CD14-positive monocyte (primary cell): ENCODE results near the gene LIN54. TPM values are rescaled to one million over a fixed set of nuclear protein-coding genes. Genes with fewer than 3 reads are reported as not detected.
A peak's percentile ranks its signal among the peaks of the same experiment; 100 is the strongest.
"Not testable (repeated sequence)": the region's sequence is repeated elsewhere in the genome, so short reads cannot be mapped to it uniquely, and the experiment has no call there.

Experiments used
- DNase-seq, 3 donors: peaks; one replicate each; pipeline ENCODE4 v3.0.0-alpha.2; 2011 to 2022
- H2AFZ ChIP-seq: 2 replicates; pipeline ENCODE4 v1.6.0; 2012; ENCODE audit warnings: mild to moderate bottlenecking, low read depth, low read length, inconsistent platforms; ENCODE audit not compliant: insufficient read depth, poor library complexity, severe bottlenecking
- H3K27ac ChIP-seq, 2 donors: 1 replicate in 1 of 2; 2 replicates in 1 of 2; pipeline ENCODE4 v1.5.1; 2012 to 2013; ENCODE audit warnings: low read length in 2 of 2, control low read depth in 1 of 2, inconsistent platforms in 1 of 2, low read depth in 1 of 2, mild to moderate bottlenecking in 1 of 2
- H3K27me3 ChIP-seq, 2 donors: one replicate each; pipeline versions ENCODE4 v1.6.0 to v1.6.1; 2011 to 2013; ENCODE audit warnings: low read length in 2 of 2; ENCODE audit not compliant: control insufficient read depth in 2 of 2, insufficient read depth in 2 of 2
- H3K36me3 ChIP-seq, 2 donors: replicated peaks in 1 of 2; 1 replicate in 1 of 2; 2 replicates in 1 of 2; pipeline versions ENCODE4 v1.5.1 to v1.6.1; 2012 to 2013; ENCODE audit warnings: low read length in 2 of 2, control low read depth in 1 of 2, inconsistent platforms in 1 of 2, mild to moderate bottlenecking in 1 of 2; ENCODE audit not compliant: insufficient read depth in 2 of 2, control insufficient read depth in 1 of 2
- H3K4me1 ChIP-seq, 2 donors: 1 replicate in 1 of 2; 2 replicates in 1 of 2; pipeline versions ENCODE4 v1.5.1 to v1.6.1; 2012 to 2013; ENCODE audit warnings: low read length in 2 of 2, control low read depth in 1 of 2, inconsistent platforms in 1 of 2, mild to moderate bottlenecking in 1 of 2, moderate library complexity in 1 of 2; ENCODE audit not compliant: insufficient read depth in 2 of 2, control insufficient read depth in 1 of 2
- H3K4me2 ChIP-seq: replicated peaks from 2 replicates; pipeline ENCODE3; 2012; ENCODE audit warnings: low read length, moderate library complexity, mild to moderate bottlenecking; ENCODE audit not compliant: poor library complexity, severe bottlenecking; ENCODE audit errors: extremely low read depth
- H3K4me3 ChIP-seq, 3 experiments: fragments of 200-600 bp in 1 of 3; sonication (generic) in 1 of 3; replicated peaks in 1 of 3; 1 replicate in 2 of 3; 2 replicates in 1 of 3; pipeline ENCODE4 v1.5.1; 2011 to 2013; ENCODE audit warnings: low read length in 3 of 3, mild to moderate bottlenecking in 3 of 3, control low read depth in 2 of 3, low read depth in 2 of 3, inconsistent platforms in 1 of 3, moderate library complexity in 1 of 3
- H3K79me2 ChIP-seq: 2 replicates; pipeline ENCODE4 v1.6.0; 2012; ENCODE audit warnings: mild to moderate bottlenecking, control low read depth, inconsistent platforms, low read length, moderate library complexity; ENCODE audit not compliant: insufficient read depth
- H3K9ac ChIP-seq: 2 replicates; pipeline ENCODE4 v1.6.0; 2017; ENCODE audit warnings: low read length, mild to moderate bottlenecking; ENCODE audit not compliant: insufficient read depth, poor library complexity, severe bottlenecking
- H3K9me3 ChIP-seq, 2 donors: replicated peaks in 1 of 2; 1 replicate in 1 of 2; 2 replicates in 1 of 2; pipeline versions ENCODE4 v1.5.1 to v1.6.1; 2012 to 2013; ENCODE audit warnings: low read length in 2 of 2, control low read depth in 1 of 2; ENCODE audit not compliant: control insufficient read depth in 1 of 2, insufficient read depth in 1 of 2
- H4K20me1 ChIP-seq: 2 replicates; pipeline ENCODE4 v1.6.0; 2012; ENCODE audit warnings: mild to moderate bottlenecking, low read length, control low read depth, moderate library complexity; ENCODE audit not compliant: insufficient read depth
- H3K27ac Mint-ChIP-seq, 7 donors: one replicate each; pipeline ENCODE4 v1.8.0; 2020; ENCODE audit warnings: mild to moderate bottlenecking in 7 of 7, mixed read lengths in 7 of 7, moderate library complexity in 6 of 7, inconsistent platforms in 2 of 7
- H3K27me3 Mint-ChIP-seq, 3 donors: one replicate each; pipeline ENCODE4 v1.8.0; 2021 to 2022; ENCODE audit warnings: low read depth in 3 of 3, mild to moderate bottlenecking in 3 of 3, mixed read lengths in 3 of 3, moderate library complexity in 3 of 3, inconsistent platforms in 1 of 3
- H3K36me3 Mint-ChIP-seq, 2 donors: one replicate each; pipeline ENCODE4 v1.8.0; 2020; ENCODE audit warnings: mixed read lengths in 2 of 2, inconsistent platforms in 1 of 2, mild to moderate bottlenecking in 1 of 2
- H3K4me1 Mint-ChIP-seq: one replicate; pipeline ENCODE4 v1.8.0; 2020; ENCODE audit warnings: mild to moderate bottlenecking, mixed read lengths
- H3K4me3 Mint-ChIP-seq, 2 donors: one replicate each; pipeline ENCODE4 v1.8.0; 2020; ENCODE audit warnings: mild to moderate bottlenecking in 2 of 2, mixed read lengths in 2 of 2, moderate library complexity in 1 of 2
- H3K9me3 Mint-ChIP-seq, 7 donors: one replicate each; pipeline ENCODE4 v1.8.0; 2020 to 2022; ENCODE audit warnings: mixed read lengths in 7 of 7, mild to moderate bottlenecking in 6 of 7, moderate library complexity in 6 of 7, inconsistent platforms in 2 of 7
- CTCF ChIP-seq: fragments of 200-600 bp; IDR thresholded peaks from one replicate; pipeline ENCODE4 v1.8.0; 2022; ENCODE audit warnings: antibody characterized with exemption, mild to moderate bottlenecking
- WGBS: methylation state at CpG from one replicate; pipeline ENCODE4 v1.1.5; 2013; ENCODE audit warnings: missing lambda C conversion rate; ENCODE audit not compliant: insufficient coverage; 5-methylcytosine and 5-hydroxymethylcytosine counted together
- intact Hi-C, 2 donors: fragments of 100-400 bp; cut with micrococcal nuclease; formaldehyde crosslinking; loops; one replicate each; pipeline versions ENCODE4 v1.15.0 to v1.15.1; 2023
- polyA plus RNA-seq, 3 donors: library from polyadenylated mRNA; depleted of rRNA in 1 of 3; unstranded in 2 of 3; stranded (reverse) in 1 of 3; fragments of 300-500 nt in 2 of 3; fragments of >200 nt in 1 of 3; fragmentation: Illumina TruSeq in 2 of 3; gene quantifications; 1 replicate in 2 of 3; 2 replicates in 1 of 3; pipeline ENCODE4 v1.2.3, GENCODE V29; 2012 to 2021

Gene LIN54
- polyA plus RNA-seq, 3 donors = 2.9 to 6.4 (median 3.7) TPM

- H4K20me1 ChIP-seq = no peaks in the 10 kb centered on the region
- H3K4me3 Mint-ChIP-seq = no peak overlapping the region
- peaks cover 0 to 2% (median 0%) of the 10 kb centered on the region in 7 donors for H3K9me3 Mint-ChIP-seq
- WGBS = no CpG with 5 or more reads among the region's 2 CpGs
- H3K4me1 Mint-ChIP-seq = peaks cover 13% of the 10 kb centered on the region
- peak overlapping the region in 2 of 7 donors; percentile 18 to 89 for H3K27ac Mint-ChIP-seq
- peaks cover 8 to 12% of the 10 kb centered on the region in 2 donors for H3K4me1 ChIP-seq
- no peak for TF ChIP-seq CTCF
- peaks cover 97% of the 10 kb centered on the region for H3K79me2 ChIP-seq
- DNase-seq = no peak
- H2AFZ ChIP-seq = no peak overlapping the region
- H3K36me3 Mint-ChIP-seq = peaks cover 11 to 12% of the 10 kb centered on the region in 2 donors
- no peak overlapping the region for H3K27ac ChIP-seq
- no peaks in the 10 kb centered on the region for H3K9me3 ChIP-seq
- peaks cover 0 to 2% (median 0%) of the 10 kb centered on the region in 3 donors for H3K27me3 Mint-ChIP-seq
- no peak overlapping the region for H3K4me2 ChIP-seq
- intact Hi-C loops = no loop called here
- no peak overlapping the region for H3K9ac ChIP-seq
- no peaks in the 10 kb centered on the region for H3K27me3 ChIP-seq
- H3K36me3 ChIP-seq = peaks cover 8 to 14% of the 10 kb centered on the region in 2 donors
- H3K4me3 ChIP-seq = no peak overlapping the region
These were observed 22.2 kb downstream of the LIN54 start for GRCh38 chr4:82988323-82988832.

- H3K4me3 Mint-ChIP-seq, H3K27me3 Mint-ChIP-seq, intact Hi-C loops, H3K27ac Mint-ChIP-seq, H4K20me1 ChIP-seq, H3K9ac ChIP-seq, DNase-seq, H3K9me3 ChIP-seq, H3K27me3 ChIP-seq, H3K4me3 ChIP-seq, H3K4me2 ChIP-seq, H3K9me3 Mint-ChIP-seq, H2AFZ ChIP-seq, H3K27ac ChIP-seq: not testable (repeated sequence)
- peaks cover 11 to 13% of the 10 kb centered on the region in 2 donors for H3K36me3 Mint-ChIP-seq
- Histone ChIP-seq H3K4me1 (peaks cover 8 to 12% of the 10 kb centered on the region in 2 donors), H3K79me2 (peaks cover 97% of the 10 kb centered on the region), H3K36me3 (peaks cover 8 to 17% of the 10 kb centered on the region in 2 donors)
- H3K4me1 Mint-ChIP-seq = peaks cover 13% of the 10 kb centered on the region
These were observed 23.1 kb downstream of the LIN54 start for GRCh38 chr4:82987519-82987918.
